Mesenteric fat pad (tissue), 1 donor: Measurements from ENCODE around the gene TCF25. TPM values are rescaled to one million over a fixed set of nuclear protein-coding genes. Genes with fewer than 3 reads are reported as not detected.
A peak's percentile ranks its signal among the peaks of the same experiment; 100 is the strongest.
"Not testable (repeated sequence)": the region's sequence is repeated elsewhere in the genome, so short reads cannot be mapped to it uniquely, and the experiment has no call there.

Source experiments
- DNase-seq: peaks from one replicate; pipeline ENCODE4 v3.0.0-alpha.2; 2020; ENCODE audit warnings: low spot score
- total RNA-seq: library from RNA; stranded (reverse); fragmentation: NEBNext Ultra II Directional; extraction: Animal tissue kit (Norgen Biotek cat#: 25700); gene quantifications from one replicate; pipeline ENCODE4 v1.2.1, GENCODE V29; 2021
- donor health status: DM: yes; HTN: yes; CAD: no.

Gene TCF25
- total RNA-seq, 1 donor from 2014 or later, result 156 TPM

GRCh38 chr16:89917773-89918452, 44.5 kb downstream of the TCF25 start:
- DNase-seq, result no peak

GRCh38 chr16:89918453-89919347, 45.3 kb downstream of the TCF25 start, which contains the start of gene MC1R:
TSS of gene MC1R (plus strand) at chr16:89918862. CDS start at chr16:89919259, 397 bp downstream.
- DNase-seq, result no peak

- no peak for DNase-seq
Observed at GRCh38 chr16:89919535-89920406, 46.4 kb downstream of the TCF25 start.

GRCh38 chr16:89920723-89921122, 47.3 kb downstream of the TCF25 start:
- DNase-seq, result no peak

GRCh38 chr16:89921131-89921701, 47.8 kb downstream of the TCF25 start:
- no peak for DNase-seq

DNA sequence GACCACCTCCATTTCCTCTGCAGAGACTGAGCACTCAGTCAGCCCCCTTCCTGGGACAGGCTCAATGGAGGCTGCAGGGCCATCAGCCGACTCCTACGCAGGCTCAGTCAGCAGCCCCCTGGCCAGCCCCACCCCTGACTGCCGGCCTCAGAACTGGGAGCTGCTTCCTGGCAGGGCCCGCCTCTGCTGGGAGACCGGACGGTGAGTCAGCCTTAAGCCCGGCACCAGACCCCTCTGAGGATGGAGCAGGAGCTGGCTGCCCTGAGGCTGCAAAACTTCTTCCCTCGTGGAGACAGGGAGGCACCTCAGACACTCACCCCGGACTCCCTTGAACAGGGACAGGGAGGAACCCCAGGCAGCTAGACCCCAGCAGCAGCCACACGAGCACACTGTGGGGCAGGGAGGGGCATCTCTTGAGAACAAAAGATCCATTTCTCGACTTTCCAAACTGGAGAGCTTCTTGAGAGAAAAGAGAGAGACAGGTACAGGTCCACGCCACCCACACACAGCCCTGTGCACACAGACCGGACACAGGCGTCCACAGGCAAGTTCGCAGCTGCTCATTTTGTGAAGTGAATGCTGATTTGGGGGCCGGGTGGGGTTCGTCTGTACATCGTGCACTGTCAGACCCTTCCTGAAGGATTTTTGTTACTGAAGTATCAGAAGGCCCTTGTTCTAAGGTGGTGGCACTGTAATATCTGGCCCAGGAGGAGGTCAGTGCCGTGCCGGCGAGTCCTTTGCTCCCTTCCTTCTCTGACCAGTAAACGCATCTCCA, 48.5 kb downstream of the TCF25 start:
- DNase-seq, result peak; percentile 94

DNA sequence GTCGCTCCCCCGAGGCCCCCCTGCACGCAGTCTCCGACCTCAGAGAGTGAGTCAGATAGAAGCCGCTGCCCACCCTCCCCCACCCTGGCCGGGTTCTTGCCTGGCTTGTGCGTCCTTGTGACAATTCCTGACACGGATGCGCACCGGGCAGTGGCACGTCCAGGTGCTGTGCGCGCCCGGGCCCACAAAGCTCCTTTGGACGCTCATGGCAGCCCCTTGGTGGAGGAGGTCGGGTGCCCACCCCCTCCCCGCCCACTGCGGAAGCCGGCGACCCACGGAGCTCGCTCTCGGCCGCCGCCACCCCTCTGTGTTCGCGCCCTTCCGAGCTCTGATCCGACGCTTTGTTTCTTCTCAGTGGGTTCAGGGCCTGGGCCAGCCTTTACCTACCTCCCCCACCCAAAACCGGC, 49.1 kb downstream of the TCF25 start:
- DNase-seq, result no peak

DNA sequence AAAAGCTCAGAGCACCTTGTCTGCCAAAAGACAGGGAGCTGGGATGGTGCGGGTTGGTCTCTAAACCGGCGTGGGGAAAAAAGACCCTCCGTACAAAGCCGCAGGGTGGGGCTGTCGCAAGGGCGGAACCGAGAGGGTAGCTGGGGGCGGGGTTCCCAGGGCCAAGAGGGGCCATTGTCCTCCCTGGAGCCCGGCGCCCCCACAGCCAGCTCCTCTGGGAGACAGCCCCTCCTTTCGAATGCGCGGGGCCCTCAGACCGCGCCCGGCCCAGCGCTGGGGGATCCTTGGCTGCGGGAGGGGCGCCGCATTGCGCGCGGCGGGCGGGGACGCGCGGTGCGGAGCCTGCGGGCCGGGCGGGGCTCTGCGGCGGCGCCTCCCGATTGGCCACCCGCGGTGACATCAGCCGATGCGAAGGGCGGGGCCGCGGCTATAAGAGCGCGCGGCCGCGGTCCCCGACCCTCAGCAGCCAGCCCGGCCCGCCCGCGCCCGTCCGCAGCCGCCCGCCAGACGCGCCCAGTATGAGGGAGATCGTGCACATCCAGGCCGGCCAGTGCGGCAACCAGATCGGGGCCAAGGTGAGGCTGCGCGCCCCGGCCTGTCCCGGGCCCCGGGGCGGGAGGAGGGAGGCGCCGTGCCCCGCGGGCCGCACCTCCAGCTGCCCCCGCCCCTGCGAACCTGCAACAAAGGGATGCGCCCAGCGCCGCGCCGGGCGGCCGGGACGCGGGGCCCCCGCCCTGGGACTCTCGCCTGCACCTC, 49.7 kb downstream of the TCF25 start, which contains the start of gene TUBB3:
TSS of gene TUBB3 (plus strand) at position 459 of the 756 bp plus-strand sequence. CDS start at position 519, 60 bp downstream.
- no peak for DNase-seq

DNA sequence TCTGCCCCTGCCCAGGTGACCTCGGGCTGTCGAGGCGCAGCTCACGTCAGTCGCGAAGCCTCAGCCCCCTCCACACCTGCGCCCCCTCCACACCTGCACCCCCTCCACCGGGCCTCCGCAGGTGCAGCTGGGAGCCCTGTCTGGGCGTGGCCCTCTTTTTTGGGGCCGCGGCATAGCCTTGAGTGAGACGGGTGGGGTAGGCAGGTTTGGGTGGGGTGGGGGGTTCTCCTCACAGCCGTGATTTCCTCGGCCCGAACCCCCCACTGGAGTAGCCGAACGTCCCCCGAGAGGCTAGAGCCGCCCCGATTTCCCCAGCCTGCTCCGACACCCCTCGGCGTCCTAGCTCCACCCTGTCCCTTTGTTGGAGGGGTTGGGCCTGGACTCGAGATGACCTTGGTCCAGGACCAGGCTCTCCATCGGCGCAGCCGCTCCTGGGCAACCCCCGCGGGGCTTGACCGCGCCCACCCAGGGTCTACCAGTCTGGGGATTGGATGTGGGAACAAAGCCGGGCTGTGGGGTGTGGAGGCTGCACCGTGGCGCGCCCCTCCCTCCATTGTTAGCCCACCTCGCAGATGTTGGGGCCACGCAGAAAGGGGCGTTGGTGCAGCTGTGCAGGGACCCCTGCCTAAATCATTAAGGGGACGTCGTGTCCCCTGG, 50.4 kb downstream of the TCF25 start:
- DNase-seq, result no peak

DNA sequence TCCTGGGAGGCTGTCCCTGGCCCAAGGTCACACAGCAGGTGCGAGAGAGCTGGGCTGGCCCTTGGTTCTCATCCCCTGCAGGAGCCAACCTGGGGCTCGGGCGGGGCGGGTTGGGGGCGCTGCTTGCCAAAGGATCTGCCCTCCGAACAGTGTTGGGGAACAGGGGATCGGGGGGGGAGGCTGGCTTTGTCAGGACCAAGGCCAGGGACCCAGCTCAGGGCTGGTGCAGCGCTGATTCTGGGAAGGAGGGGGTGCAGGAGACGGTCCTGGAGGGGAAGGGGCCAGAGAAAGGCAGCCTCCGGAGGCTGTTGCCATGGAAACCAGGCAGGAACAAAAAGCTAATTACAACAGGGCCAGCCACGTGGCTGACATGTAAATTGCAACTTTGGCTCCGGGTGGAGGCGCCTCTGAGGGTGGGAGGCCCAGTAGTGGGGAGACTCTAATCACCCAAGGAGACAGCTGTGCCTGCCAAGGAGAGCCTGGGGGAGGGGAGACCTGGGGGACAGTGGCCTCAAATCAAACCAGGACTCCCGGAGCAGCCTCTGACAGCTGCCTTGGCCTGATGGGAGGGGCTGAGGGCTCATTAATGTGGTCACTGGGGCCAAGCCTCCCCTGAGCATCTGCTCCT, 51.0 kb downstream of the TCF25 start:
- no peak for DNase-seq

- DNase-seq, result no peak
Observed at GRCh38 chr16:89924925-89925307, 51.5 kb downstream of the TCF25 start.

DNA sequence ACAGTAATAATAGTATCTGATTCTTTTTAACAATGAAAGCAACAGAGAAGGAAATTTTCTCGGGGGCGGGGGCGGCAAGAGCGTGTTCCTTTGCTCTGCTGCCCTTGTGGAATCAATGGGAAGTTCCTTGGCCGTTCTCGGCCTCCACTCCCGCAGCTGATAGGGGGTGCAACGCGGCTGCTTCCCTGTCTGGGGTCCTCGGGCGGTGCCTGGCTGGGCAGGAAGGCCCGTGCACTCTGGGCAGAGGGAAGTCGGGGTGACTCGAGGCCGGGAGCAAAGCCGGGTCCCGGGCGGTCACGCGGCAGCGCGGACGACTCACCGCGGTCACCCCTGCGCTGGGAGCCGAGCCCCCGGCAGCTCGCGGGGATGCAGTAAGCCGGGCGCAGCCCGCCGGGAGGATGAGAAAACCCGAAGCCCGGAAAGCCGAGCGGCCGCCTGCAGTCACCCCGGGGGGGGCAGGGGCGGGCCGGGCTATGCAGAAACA, 52.2 kb downstream of the TCF25 start:
- DNase-seq, result no peak

DNA sequence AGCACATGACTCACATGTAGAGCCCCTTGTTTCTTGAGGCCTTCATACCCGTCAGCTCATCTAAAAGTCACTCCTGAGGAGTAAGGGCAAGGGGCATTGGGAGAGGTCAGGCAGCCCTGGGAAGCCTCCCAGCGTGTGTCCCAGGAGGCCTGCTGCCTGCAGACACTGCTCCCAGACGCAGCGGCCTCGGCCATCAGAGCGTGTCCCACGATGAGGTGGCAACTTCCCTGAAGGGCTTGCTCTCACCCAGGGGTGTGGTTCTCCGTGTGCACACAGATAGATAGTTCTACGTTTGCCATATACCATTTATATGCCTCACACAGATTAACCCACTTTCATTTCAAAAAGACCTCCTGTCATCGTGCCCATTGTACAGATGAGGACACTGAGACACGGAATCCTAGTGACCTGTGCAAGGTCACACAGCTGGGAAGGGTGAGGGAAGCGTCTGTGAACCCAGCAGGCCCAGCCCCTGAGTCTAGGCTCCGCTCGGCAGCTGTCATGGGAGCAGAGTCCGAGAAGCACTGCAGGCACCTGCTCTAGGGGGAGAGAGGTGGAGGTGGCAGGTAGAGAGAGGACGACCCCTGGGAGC, 58.0 kb downstream of the TCF25 start:
- DNase-seq, result no peak

DNA sequence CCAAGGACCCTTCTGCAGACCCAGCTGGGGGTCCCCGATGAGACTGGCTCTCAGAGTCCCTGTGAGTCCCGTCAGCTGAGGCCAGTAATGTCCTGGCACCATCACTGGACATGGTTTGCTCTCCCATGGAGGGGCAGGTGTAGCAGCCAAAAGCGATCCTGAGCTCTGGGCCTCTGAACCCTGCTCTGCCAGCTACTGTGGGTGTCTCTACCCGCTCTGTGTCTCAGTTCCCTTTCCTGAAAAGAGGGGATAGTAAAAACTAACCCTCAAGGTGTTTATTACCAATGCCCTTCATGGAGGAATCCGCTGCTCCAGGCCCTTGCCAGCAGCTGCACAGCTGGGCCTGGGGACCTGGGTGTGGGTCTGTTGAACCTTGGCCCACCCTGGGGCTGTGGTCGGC, 58.6 kb downstream of the TCF25 start:
- no peak for DNase-seq

DNA sequence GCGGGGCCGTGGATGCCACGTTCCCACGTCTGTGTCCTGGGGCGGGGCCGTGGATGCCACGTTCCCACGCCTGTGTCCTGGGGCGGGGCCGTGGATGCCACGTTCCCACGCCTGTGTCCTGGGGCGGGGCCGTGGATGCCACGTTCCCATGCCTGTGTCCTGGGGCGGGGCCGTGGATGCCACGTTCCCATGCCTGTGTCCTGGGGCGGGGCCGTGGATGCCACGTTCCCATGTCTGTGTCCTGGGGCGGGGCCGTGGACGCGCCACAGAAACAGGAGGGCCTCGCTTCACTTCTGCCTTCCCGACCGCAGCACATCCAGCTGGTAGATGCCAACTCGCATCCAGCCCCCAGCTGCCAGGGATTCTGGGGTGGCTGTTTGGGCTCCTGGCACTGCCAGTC, 60.6 kb downstream of the TCF25 start:
- not testable (repeated sequence) for DNase-seq

- no peak for DNase-seq
Observed at GRCh38 chr16:89934611-89935553, 61.5 kb downstream of the TCF25 start.

- not testable (repeated sequence) for DNase-seq
Observed at GRCh38 chr16:89935620-89936019, 62.2 kb downstream of the TCF25 start.
